K562 (cell line): ENCODE data around the gene CACNA2D2. TPM values are rescaled to one million over a fixed set of nuclear protein-coding genes. Genes with fewer than 3 reads are reported as not detected.

Experiments used
- ASH1L ChIP-seq: fragments of 450-650 bp; IDR thresholded peaks from 2 replicates; pipeline ENCODE4 v1.6.1; 2018; ENCODE audit warnings: borderline replicate concordance, mild to moderate bottlenecking, low read depth; ENCODE audit not compliant: partially characterized antibody
- ETV6 ChIP-seq, 3 experiments: fragments of 150-350 bp in 1 of 3; sonication (generic) in 1 of 3; formaldehyde crosslinking in 1 of 3; IDR thresholded peaks; 2 replicates each; pipeline versions ENCODE4 v1.6.1 to v1.8.0; 2014 to 2022; ENCODE audit warnings: borderline replicate concordance in 2 of 3, low read depth in 2 of 3, antibody characterized with exemption in 1 of 3, low read length in 1 of 3, mild to moderate bottlenecking in 1 of 3, missing genetic modification reagents in 1 of 3
- FOXJ2 ChIP-seq: fragments of 200-800 bp; sonication (Bioruptor generic); IDR thresholded peaks from 2 replicates; pipeline ENCODE4 v1.6.1; 2016; ENCODE audit warnings: missing genetic modification characterization, missing compliant biosample characterization
- MIER1 ChIP-seq: fragments of 450-650 bp; IDR thresholded peaks from 2 replicates; pipeline ENCODE4 v1.6.1; 2016; ENCODE audit warnings: antibody characterized with exemption, mild to moderate bottlenecking, low read depth
- MTA2 ChIP-seq: fragments of 450-650 bp; IDR thresholded peaks from 2 replicates; pipeline ENCODE4 v1.6.1; 2016; ENCODE audit warnings: low read depth
- NR2C1 ChIP-seq, 2 experiments: fragments of 450-650 bp; IDR thresholded peaks; 2 replicates each; pipeline ENCODE4 v1.6.1; 2017; ENCODE audit warnings: mild to moderate bottlenecking in 2 of 2, antibody characterized with exemption in 1 of 2, inconsistent platforms in 1 of 2, missing compliant biosample characterization in 1 of 2, missing genetic modification characterization in 1 of 2
- SMARCE1 ChIP-seq: fragments of 450-650 bp; IDR thresholded peaks from 2 replicates; pipeline ENCODE4 v1.7.1; 2016; ENCODE audit warnings: mild to moderate bottlenecking
- ZKSCAN3 ChIP-seq: fragments of 250-450 bp; sonication (Bioruptor Pico); IDR thresholded peaks from 2 replicates; pipeline ENCODE4 v1.4.0; 2020
- ZNF24 ChIP-seq: fragments of 450-650 bp; IDR thresholded peaks from 2 replicates; pipeline ENCODE4 v1.6.1; 2016
- ZNF644 ChIP-seq: fragments of 200-800 bp; sonication (Bioruptor generic); IDR thresholded peaks from 2 replicates; pipeline ENCODE4 v1.6.1; 2016; ENCODE audit warnings: low read depth, missing genetic modification characterization, missing compliant biosample characterization
- ZNF76 ChIP-seq: fragments of 250-450 bp; sonication (Bioruptor Pico); IDR thresholded peaks from 2 replicates; pipeline ENCODE4 v1.4.0; 2020; ENCODE audit warnings: mild to moderate bottlenecking, moderate library complexity, borderline replicate concordance
- polyA plus RNA-seq, 8 experiments: library from polyadenylated mRNA; depleted of rRNA in 4 of 8; stranded (reverse) in 5 of 8; unstranded in 3 of 8; fragments of >200 nt; fragmentation: Nextera tagmentation in 2 of 8; fragmentation: Illumina TruSeq in 1 of 8; extraction: Ambion mirVana in 2 of 8; extraction: Trizol in 1 of 8; gene quantifications; 2 replicates each; pipeline versions ENCODE4 v1.2.1 to v1.2.3, GENCODE V29; 2011 to 2014; ENCODE audit warnings: inconsistent platforms in 1 of 8, missing spikeins in 1 of 8
- total RNA-seq, 7 experiments: library from RNA; depleted of rRNA in 6 of 7; stranded (reverse); fragments of >200 nt in 6 of 7; fragmentation: Illumina TruSeq in 2 of 7; extraction: Trizol in 2 of 7; gene quantifications; 2 replicates each; pipeline versions ENCODE4 v1.2.1 to v1.2.3, GENCODE V29; 2011 to 2021; ENCODE audit warnings: low replicate concordance in 1 of 7
- TF ChIP-seq, protein P1 (sequence below): sonication (generic); formaldehyde crosslinking; IDR thresholded peaks from 2 replicates; pipeline ENCODE4 v1.8.0; 2022; ENCODE audit warnings: mild to moderate bottlenecking, low read depth, missing genetic modification reagents
- TF ChIP-seq, protein P2 (sequence below), 3 experiments: IDR thresholded peaks in 2 of 3; conservative IDR thresholded peaks in 1 of 3; 2 replicates each; pipeline ENCODE4 v1.5.1; 2011 to 2012; ENCODE audit warnings: low read length in 3 of 3, mild to moderate bottlenecking in 3 of 3, control low read depth in 2 of 3, improper control_type of control experiment in 1 of 3, inconsistent platforms in 1 of 3, low read depth in 1 of 3, mixed read lengths in 1 of 3, moderate library complexity in 1 of 3; ENCODE audit not compliant: insufficient read depth in 2 of 3
- TF ChIP-seq, protein P3 (sequence below): fragments of 450-650 bp; IDR thresholded peaks from 2 replicates; pipeline ENCODE4 v1.6.1; 2016; ENCODE audit warnings: antibody characterized with exemption
- TF ChIP-seq, protein P4 (sequence below): sonication (generic); formaldehyde crosslinking; IDR thresholded peaks from 2 replicates; pipeline ENCODE4 v1.8.1; 2023; ENCODE audit warnings: mild to moderate bottlenecking, missing genetic modification reagents
- TF ChIP-seq, protein P5 (sequence below): fragments of 450-650 bp; IDR thresholded peaks from 2 replicates; pipeline ENCODE4 v1.7.0; 2016; ENCODE audit warnings: borderline replicate concordance
- TF ChIP-seq, protein P6 (sequence below): sonication (generic); formaldehyde crosslinking; IDR thresholded peaks from 2 replicates; pipeline ENCODE4 v1.8.1; 2023; ENCODE audit warnings: mild to moderate bottlenecking, missing genetic modification reagents

CACNA2D2 gene
- total and polyA plus RNA-seq, 9 of the 15 experiments (the other 6 are each of a cell fraction or from before 2014, with no cell fraction given): 0.11 to 0.58 (median 0.36) TPM; not detected in 2

DNA sequence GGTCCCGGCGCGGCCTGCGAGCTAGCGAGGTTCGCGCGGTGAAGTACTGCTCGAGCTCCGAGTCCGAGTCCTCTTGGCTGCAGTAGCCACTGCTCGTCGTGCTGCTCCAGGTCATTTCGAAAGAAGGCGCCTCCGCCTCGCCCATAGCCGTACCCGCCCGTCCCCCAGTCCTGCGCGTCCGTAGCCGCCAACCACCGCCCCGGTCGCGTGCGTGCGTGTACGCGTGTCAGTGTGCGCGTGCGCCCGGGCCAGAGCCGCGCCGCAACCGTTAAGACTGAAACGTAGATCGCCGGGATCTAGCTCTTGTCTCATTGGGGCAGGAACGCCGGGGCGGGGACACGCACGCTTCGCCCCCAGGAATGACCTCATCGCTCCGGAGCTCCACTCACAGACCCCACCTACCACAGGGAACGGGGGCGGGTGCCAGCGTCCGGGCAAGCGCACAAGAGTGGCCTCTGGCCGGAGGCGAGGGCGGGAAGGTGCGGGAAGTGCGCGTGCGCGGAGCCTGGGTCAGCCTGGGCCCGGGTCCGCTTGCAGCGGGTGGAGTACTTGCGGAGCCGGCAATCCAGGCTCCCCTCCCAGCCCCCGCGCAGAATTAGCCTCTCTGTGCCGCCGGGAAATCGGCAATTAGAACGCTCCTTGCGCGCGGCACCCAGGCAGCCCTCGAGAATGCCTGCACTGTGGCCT is 166.1 kb downstream of the CACNA2D2 start (continued):
- TF ChIP-seq, protein P1, sequence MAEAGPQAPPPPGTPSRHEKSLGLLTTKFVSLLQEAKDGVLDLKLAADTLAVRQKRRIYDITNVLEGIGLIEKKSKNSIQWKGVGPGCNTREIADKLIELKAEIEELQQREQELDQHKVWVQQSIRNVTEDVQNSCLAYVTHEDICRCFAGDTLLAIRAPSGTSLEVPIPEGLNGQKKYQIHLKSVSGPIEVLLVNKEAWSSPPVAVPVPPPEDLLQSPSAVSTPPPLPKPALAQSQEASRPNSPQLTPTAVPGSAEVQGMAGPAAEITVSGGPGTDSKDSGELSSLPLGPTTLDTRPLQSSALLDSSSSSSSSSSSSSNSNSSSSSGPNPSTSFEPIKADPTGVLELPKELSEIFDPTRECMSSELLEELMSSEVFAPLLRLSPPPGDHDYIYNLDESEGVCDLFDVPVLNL (CRISPR knock-in tag): peak; percentile 80; the same call in 1 of the 2 replicates
- TF ChIP-seq ETV6 (IDR thresholded peaks at IDR 0.05; ENCODE audit: borderline replicate concordance in 1 of 2, low read depth in 2 of 2, low read length in 1 of 2): no peak
- TF ChIP-seq ETV6 (CRISPR knock-in tag; IDR thresholded peaks at IDR 0.05; ENCODE audit: borderline replicate concordance): no peak
- TF ChIP-seq SMARCE1: no peak
- TF ChIP-seq, protein P2, sequence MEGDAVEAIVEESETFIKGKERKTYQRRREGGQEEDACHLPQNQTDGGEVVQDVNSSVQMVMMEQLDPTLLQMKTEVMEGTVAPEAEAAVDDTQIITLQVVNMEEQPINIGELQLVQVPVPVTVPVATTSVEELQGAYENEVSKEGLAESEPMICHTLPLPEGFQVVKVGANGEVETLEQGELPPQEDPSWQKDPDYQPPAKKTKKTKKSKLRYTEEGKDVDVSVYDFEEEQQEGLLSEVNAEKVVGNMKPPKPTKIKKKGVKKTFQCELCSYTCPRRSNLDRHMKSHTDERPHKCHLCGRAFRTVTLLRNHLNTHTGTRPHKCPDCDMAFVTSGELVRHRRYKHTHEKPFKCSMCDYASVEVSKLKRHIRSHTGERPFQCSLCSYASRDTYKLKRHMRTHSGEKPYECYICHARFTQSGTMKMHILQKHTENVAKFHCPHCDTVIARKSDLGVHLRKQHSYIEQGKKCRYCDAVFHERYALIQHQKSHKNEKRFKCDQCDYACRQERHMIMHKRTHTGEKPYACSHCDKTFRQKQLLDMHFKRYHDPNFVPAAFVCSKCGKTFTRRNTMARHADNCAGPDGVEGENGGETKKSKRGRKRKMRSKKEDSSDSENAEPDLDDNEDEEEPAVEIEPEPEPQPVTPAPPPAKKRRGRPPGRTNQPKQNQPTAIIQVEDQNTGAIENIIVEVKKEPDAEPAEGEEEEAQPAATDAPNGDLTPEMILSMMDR (IDR thresholded peaks at IDR 0.05 in 2 of 3, conservative IDR thresholded peaks at IDR 0.05 in 1 of 3; ENCODE audit: insufficient read depth in 2 of 3, low read depth in 1 of 3, low read length in 3 of 3): no peak
- no peak for TF ChIP-seq MIER1
- no peak for TF ChIP-seq ZKSCAN3 (CRISPR knock-in tag)
- TF ChIP-seq, protein P3, sequence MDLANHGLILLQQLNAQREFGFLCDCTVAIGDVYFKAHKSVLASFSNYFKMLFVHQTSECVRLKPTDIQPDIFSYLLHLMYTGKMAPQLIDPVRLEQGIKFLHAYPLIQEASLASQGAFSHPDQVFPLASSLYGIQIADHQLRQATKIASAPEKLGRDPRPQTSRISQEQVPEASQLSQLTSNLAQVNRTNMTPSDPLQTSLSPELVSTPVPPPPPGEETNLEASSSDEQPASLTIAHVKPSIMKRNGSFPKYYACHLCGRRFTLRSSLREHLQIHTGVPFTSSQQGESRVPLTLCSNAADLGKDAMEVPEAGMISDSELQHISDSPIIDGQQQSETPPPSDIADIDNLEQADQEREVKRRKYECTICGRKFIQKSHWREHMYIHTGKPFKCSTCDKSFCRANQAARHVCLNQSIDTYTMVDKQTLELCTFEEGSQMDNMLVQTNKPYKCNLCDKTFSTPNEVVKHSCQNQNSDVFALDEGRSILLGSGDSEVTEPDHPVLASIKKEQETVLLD: 0 out of 2 replicates have a peak, but pooled peaks have one; percentile 74
- no peak for TF ChIP-seq NR2C1 (IDR thresholded peaks at IDR 0.05)
- no peak for TF ChIP-seq NR2C1 (tag; IDR thresholded peaks at IDR 0.05)
- no peak for TF ChIP-seq ZNF24
- no peak for TF ChIP-seq FOXJ2 (tag)
- TF ChIP-seq MTA2: no peak
- TF ChIP-seq, protein P4, sequence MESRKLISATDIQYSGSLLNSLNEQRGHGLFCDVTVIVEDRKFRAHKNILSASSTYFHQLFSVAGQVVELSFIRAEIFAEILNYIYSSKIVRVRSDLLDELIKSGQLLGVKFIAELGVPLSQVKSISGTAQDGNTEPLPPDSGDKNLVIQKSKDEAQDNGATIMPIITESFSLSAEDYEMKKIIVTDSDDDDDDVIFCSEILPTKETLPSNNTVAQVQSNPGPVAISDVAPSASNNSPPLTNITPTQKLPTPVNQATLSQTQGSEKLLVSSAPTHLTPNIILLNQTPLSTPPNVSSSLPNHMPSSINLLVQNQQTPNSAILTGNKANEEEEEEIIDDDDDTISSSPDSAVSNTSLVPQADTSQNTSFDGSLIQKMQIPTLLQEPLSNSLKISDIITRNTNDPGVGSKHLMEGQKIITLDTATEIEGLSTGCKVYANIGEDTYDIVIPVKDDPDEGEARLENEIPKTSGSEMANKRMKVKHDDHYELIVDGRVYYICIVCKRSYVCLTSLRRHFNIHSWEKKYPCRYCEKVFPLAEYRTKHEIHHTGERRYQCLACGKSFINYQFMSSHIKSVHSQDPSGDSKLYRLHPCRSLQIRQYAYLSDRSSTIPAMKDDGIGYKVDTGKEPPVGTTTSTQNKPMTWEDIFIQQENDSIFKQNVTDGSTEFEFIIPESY (CRISPR knock-in tag): no peak; the same call in 1 of the 2 replicates
- no peak for TF ChIP-seq ZNF76 (CRISPR knock-in tag)
- TF ChIP-seq ASH1L: no peak
- no peak; the same call in 1 of the 2 replicates for TF ChIP-seq ZNF644 (tag)
- TF ChIP-seq, protein P5, sequence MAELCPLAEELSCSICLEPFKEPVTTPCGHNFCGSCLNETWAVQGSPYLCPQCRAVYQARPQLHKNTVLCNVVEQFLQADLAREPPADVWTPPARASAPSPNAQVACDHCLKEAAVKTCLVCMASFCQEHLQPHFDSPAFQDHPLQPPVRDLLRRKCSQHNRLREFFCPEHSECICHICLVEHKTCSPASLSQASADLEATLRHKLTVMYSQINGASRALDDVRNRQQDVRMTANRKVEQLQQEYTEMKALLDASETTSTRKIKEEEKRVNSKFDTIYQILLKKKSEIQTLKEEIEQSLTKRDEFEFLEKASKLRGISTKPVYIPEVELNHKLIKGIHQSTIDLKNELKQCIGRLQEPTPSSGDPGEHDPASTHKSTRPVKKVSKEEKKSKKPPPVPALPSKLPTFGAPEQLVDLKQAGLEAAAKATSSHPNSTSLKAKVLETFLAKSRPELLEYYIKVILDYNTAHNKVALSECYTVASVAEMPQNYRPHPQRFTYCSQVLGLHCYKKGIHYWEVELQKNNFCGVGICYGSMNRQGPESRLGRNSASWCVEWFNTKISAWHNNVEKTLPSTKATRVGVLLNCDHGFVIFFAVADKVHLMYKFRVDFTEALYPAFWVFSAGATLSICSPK: no peak
- TF ChIP-seq, protein P6, sequence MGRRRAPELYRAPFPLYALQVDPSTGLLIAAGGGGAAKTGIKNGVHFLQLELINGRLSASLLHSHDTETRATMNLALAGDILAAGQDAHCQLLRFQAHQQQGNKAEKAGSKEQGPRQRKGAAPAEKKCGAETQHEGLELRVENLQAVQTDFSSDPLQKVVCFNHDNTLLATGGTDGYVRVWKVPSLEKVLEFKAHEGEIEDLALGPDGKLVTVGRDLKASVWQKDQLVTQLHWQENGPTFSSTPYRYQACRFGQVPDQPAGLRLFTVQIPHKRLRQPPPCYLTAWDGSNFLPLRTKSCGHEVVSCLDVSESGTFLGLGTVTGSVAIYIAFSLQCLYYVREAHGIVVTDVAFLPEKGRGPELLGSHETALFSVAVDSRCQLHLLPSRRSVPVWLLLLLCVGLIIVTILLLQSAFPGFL (CRISPR knock-in tag): no peak
